Liver (tissue), 9 donors: ENCODE measurements around the gene FAM181A. TPM values are rescaled to one million over a fixed set of nuclear protein-coding genes. Genes with fewer than 3 reads are reported as not detected.

ENCODE experiments used
- DNase-seq: peaks from one replicate; pipeline ENCODE4 v3.0.0-alpha.2; 2017; ENCODE audit warnings: low spot score
- H3K27ac ChIP-seq, 2 donors: one replicate each; pipeline ENCODE4 v1.7.0; 2013; ENCODE audit warnings: inconsistent platforms in 2 of 2, low read length in 2 of 2, control low read depth in 1 of 2, low read depth in 1 of 2, mild to moderate bottlenecking in 1 of 2
- H3K27me3 ChIP-seq, 4 donors: one replicate each; pipeline versions ENCODE4 v1.6.1 to v1.7.0; 2013; ENCODE audit warnings: low read length in 3 of 4, inconsistent platforms in 1 of 4, mild to moderate bottlenecking in 1 of 4, moderate library complexity in 1 of 4; ENCODE audit not compliant: control insufficient read depth in 4 of 4, insufficient read depth in 4 of 4
- H3K36me3 ChIP-seq, 4 donors: one replicate each; pipeline versions ENCODE4 v1.6.1 to v1.7.0; 2013; ENCODE audit warnings: low read length in 3 of 4, mild to moderate bottlenecking in 3 of 4, low read depth in 1 of 4, moderate library complexity in 1 of 4; ENCODE audit not compliant: control insufficient read depth in 4 of 4, insufficient read depth in 3 of 4
- H3K4me1 ChIP-seq, 4 donors: one replicate each; pipeline versions ENCODE4 v1.6.1 to v1.7.0; 2013; ENCODE audit warnings: low read length in 3 of 4, mild to moderate bottlenecking in 3 of 4, moderate library complexity in 1 of 4; ENCODE audit not compliant: control insufficient read depth in 4 of 4, insufficient read depth in 4 of 4
- H3K4me3 ChIP-seq, 3 donors: one replicate each; pipeline versions ENCODE4 v1.6.1 to v1.7.0; 2013; ENCODE audit warnings: low read length in 3 of 3, control low read depth in 1 of 3, low read depth in 1 of 3, mild to moderate bottlenecking in 1 of 3
- H3K9ac ChIP-seq, 2 donors: one replicate each; pipeline ENCODE4 v1.7.0; 2013; ENCODE audit warnings: low read length in 2 of 2, mild to moderate bottlenecking in 2 of 2, moderate library complexity in 2 of 2, control low read depth in 1 of 2, low read depth in 1 of 2
- H3K9me3 ChIP-seq, 4 donors: one replicate each; pipeline versions ENCODE4 v1.6.1 to v1.7.0; 2013; ENCODE audit warnings: low read length in 3 of 4; ENCODE audit not compliant: control insufficient read depth in 4 of 4
- ATF3 ChIP-seq: IDR thresholded peaks from 2 replicates; pipeline ENCODE4 v1.6.1; 2016; ENCODE audit warnings: antibody characterized with exemption
- CTCF ChIP-seq: fragments of 150-350 bp; IDR thresholded peaks from 2 replicates; pipeline ENCODE4 v1.5.1; 2017; ENCODE audit warnings: improper control_type of control experiment, low read depth, low read length; ENCODE audit not compliant: missing input control
- EGR1 ChIP-seq, 2 donors: IDR thresholded peaks; 2 replicates each; pipeline ENCODE4 v1.6.1; 2016 to 2018; ENCODE audit warnings: antibody characterized with exemption in 2 of 2, low read depth in 2 of 2
- FOXA1 ChIP-seq: IDR thresholded peaks from 2 replicates; pipeline ENCODE4 v1.6.1; 2016; ENCODE audit warnings: antibody characterized with exemption
- GABPA ChIP-seq, 2 donors: IDR thresholded peaks in 1 of 2; conservative IDR thresholded peaks in 1 of 2; 2 replicates each; pipeline ENCODE4 v1.6.1; 2016; ENCODE audit warnings: antibody characterized with exemption in 2 of 2, mild to moderate bottlenecking in 1 of 2, moderate library complexity in 1 of 2
- JUND ChIP-seq, 2 donors: IDR thresholded peaks; 2 replicates each; pipeline ENCODE4 v1.6.1; 2016; ENCODE audit warnings: antibody characterized with exemption in 2 of 2
- RAD21 ChIP-seq, 2 donors: IDR thresholded peaks; 2 replicates each; pipeline ENCODE4 v1.6.1; 2016; ENCODE audit warnings: antibody characterized with exemption in 2 of 2, mild to moderate bottlenecking in 2 of 2
- RXRA ChIP-seq, 2 donors: IDR thresholded peaks; 2 replicates each; pipeline ENCODE4 v1.6.1; 2017 to 2018; ENCODE audit warnings: antibody characterized with exemption in 2 of 2, mild to moderate bottlenecking in 1 of 2
- SP1 ChIP-seq: IDR thresholded peaks from 2 replicates; pipeline ENCODE4 v1.6.1; 2018; ENCODE audit warnings: antibody characterized with exemption, mild to moderate bottlenecking
- TAF1 ChIP-seq: conservative IDR thresholded peaks from 2 replicates; pipeline ENCODE4 v1.6.1; 2016; ENCODE audit warnings: antibody characterized with exemption, mild to moderate bottlenecking
- YY1 ChIP-seq: IDR thresholded peaks from 2 replicates; pipeline ENCODE4 v1.6.1; 2016; ENCODE audit warnings: antibody characterized with exemption, mild to moderate bottlenecking
- ZBTB33 ChIP-seq: IDR thresholded peaks from 2 replicates; pipeline ENCODE4 v1.6.1; 2016; ENCODE audit warnings: antibody characterized with exemption
- WGBS: extraction: QIAGEN DNeasy Blood & Tissue Kit; methylation state at CpG from one replicate; pipeline ENCODE4 v1.1.7; 2013; 5-methylcytosine and 5-hydroxymethylcytosine counted together
- polyA plus RNA-seq, 2 donors: library from polyadenylated mRNA; stranded (reverse) in 1 of 2; unstranded in 1 of 2; fragments of 200-250 nt in 1 of 2; fragments of >200 nt in 1 of 2; fragmentation: Nextera tagmentation in 1 of 2; extraction: Ambion mirVana in 1 of 2; gene quantifications; one replicate each; pipeline versions ENCODE4 v1.2.1 to v1.2.3, GENCODE V29; 2013 to 2015
- total RNA-seq, 2 donors: library from RNA; depleted of rRNA; stranded (reverse); fragments of >200 nt; gene quantifications; one replicate each; pipeline ENCODE4 v1.2.3, GENCODE V29; 2014
- TF ChIP-seq, protein P1 (sequence below): IDR thresholded peaks from 2 replicates; pipeline ENCODE4 v1.6.1; 2016; ENCODE audit warnings: antibody characterized with exemption
- TF ChIP-seq, protein P2 (sequence below): IDR thresholded peaks from 2 replicates; pipeline ENCODE4 v1.6.1; 2016; ENCODE audit warnings: antibody characterized with exemption, mild to moderate bottlenecking
- donor health status: healthy.
- donor health status: healthy.
- donor health status: healthy.
- donor health status: healthy.
- donor health status: healthy.

FAM181A gene
- total and polyA plus RNA-seq, 4 donors = not detected

DNA sequence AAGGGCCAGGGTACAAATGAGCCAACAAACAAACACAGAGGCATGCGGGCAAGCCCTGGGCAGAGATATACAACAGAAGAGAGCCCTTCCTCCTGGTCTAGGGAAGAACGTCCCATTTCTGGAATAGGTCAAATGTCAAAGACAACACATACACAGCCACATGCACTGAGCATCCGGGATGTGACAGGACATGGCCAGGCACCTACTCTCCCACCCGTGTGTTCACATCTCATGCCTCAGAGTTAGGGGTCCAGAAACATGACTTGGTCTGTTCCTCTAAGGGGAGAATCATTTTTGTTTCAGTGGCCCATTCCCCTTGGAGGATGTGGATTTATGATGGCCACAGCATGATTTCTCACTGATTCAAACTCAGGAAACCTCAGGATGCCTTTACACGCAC is 50.0 kb downstream of the FAM181A start:
- Histone ChIP-seq H3K27ac (no peak overlapping the region), H3K4me3 (no peak overlapping the region), H3K9ac (no peak overlapping the region), H3K9me3 (no peaks in the 10 kb centered on the region), H3K36me3 (no peaks in the 10 kb centered on the region), H3K4me1 (no peaks in the 10 kb centered on the region), H3K27me3 (no peaks in the 10 kb centered on the region)
- TF ChIP-seq ZBTB33 = no peak
- no peak for TF ChIP-seq FOXA1
- no peak for TF ChIP-seq YY1
- TF ChIP-seq, protein P1, sequence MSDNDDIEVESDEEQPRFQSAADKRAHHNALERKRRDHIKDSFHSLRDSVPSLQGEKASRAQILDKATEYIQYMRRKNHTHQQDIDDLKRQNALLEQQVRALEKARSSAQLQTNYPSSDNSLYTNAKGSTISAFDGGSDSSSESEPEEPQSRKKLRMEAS = no peak
- TF ChIP-seq TAF1 = no peak
- no peak for TF ChIP-seq ATF3
- TF ChIP-seq SP1 = no peak
- no peak for TF ChIP-seq RAD21 (IDR thresholded peaks at IDR 0.05)
- TF ChIP-seq RXRA (IDR thresholded peaks at IDR 0.05) = no peak
- TF ChIP-seq JUND (IDR thresholded peaks at IDR 0.05) = no peak
- no peak for TF ChIP-seq GABPA (IDR thresholded peaks at IDR 0.05 in 1 of 2, conservative IDR thresholded peaks at IDR 0.05 in 1 of 2)
- 66% methylated on average over 5 of the region's 5 CpGs for WGBS
- DNase-seq = no peak

- Histone ChIP-seq H3K9me3 (no peaks in the 10 kb centered on the region), H3K36me3 (no peaks in the 10 kb centered on the region), H3K4me3 (no peak overlapping the region), H3K4me1 (no peaks in the 10 kb centered on the region), H3K27me3 (no peaks in the 10 kb centered on the region), H3K9ac (no peak overlapping the region), H3K27ac (no peak overlapping the region)
- DNase-seq = no peak
- 84% methylated on average over 11 of the region's 11 CpGs for WGBS
- TF ChIP-seq CTCF (no peak), RAD21 (IDR thresholded peaks at IDR 0.05) (no peak), EGR1 (IDR thresholded peaks at IDR 0.05; ENCODE audit: low read depth in 2 of 2) (no peak), YY1 (no peak), RXRA (IDR thresholded peaks at IDR 0.05) (no peak), SP1 (no peak), ATF3 (no peak)
- TF ChIP-seq, protein P2, sequence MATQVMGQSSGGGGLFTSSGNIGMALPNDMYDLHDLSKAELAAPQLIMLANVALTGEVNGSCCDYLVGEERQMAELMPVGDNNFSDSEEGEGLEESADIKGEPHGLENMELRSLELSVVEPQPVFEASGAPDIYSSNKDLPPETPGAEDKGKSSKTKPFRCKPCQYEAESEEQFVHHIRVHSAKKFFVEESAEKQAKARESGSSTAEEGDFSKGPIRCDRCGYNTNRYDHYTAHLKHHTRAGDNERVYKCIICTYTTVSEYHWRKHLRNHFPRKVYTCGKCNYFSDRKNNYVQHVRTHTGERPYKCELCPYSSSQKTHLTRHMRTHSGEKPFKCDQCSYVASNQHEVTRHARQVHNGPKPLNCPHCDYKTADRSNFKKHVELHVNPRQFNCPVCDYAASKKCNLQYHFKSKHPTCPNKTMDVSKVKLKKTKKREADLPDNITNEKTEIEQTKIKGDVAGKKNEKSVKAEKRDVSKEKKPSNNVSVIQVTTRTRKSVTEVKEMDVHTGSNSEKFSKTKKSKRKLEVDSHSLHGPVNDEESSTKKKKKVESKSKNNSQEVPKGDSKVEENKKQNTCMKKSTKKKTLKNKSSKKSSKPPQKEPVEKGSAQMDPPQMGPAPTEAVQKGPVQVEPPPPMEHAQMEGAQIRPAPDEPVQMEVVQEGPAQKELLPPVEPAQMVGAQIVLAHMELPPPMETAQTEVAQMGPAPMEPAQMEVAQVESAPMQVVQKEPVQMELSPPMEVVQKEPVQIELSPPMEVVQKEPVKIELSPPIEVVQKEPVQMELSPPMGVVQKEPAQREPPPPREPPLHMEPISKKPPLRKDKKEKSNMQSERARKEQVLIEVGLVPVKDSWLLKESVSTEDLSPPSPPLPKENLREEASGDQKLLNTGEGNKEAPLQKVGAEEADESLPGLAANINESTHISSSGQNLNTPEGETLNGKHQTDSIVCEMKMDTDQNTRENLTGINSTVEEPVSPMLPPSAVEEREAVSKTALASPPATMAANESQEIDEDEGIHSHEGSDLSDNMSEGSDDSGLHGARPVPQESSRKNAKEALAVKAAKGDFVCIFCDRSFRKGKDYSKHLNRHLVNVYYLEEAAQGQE = no peak
Measured at GRCh38 chr14:93977790-93978581, 50.8 kb downstream of the FAM181A start.
